Stimulated activated CD4-positive, alpha-beta T cell treated with anti-CD3 and anti-CD28 coated beads, Interleukin-4, amount 100 ng/mL, for 4 hours (primary cell): ENCODE results near the gene SLX1A.
"Not testable (repeated sequence)": the region's sequence is repeated elsewhere in the genome, so short reads cannot be mapped to it uniquely, and the experiment has no call there.

Experiments used
- DNase-seq, 2 experiments: peaks; one replicate each; pipeline ENCODE4 v3.0.0-alpha.2; 2020

Gene SLX1A

GRCh38 chr16:30184891-30185682, 8.6 kb upstream of the SLX1A start:
- peak in 1 of 2 experiments; percentile 30 for DNase-seq

- peak; percentile 66 to 80 for DNase-seq
These were observed 7.8 kb upstream of the SLX1A start for GRCh38 chr16:30185683-30186421.

- DNase-seq = no peak
These were observed 7.3 kb upstream of the SLX1A start for GRCh38 chr16:30186444-30186781.

- DNase-seq = peak; percentile 82 to 90
These were observed 6.7 kb upstream of the SLX1A start for GRCh38 chr16:30186782-30187555.

- no peak for DNase-seq
These were observed 6.2 kb upstream of the SLX1A start for GRCh38 chr16:30187556-30187865.

GRCh38 chr16:30187971-30188561, 5.6 kb upstream of the SLX1A start:
- no peak for DNase-seq

- not testable (repeated sequence) for DNase-seq
These were observed 2.5 kb upstream of the SLX1A start for GRCh38 chr16:30191158-30191557.

GRCh38 chr16:30193098-30193497, 577 bp upstream of the SLX1A start:
- not testable (repeated sequence) for DNase-seq

GRCh38 chr16:30194172-30194925, 674 bp downstream of the SLX1A start:
- DNase-seq = not testable (repeated sequence)

- DNase-seq = not testable (repeated sequence)
These were observed 3.3 kb downstream of the SLX1A start for GRCh38 chr16:30197001-30197400.

- DNase-seq = not testable (repeated sequence)
These were observed 5.4 kb downstream of the SLX1A start, which contains the start of gene SULT1A3 for GRCh38 chr16:30199049-30199448. Gene SULT1A3, plus strand, starts transcription at chr16:30199255. Its CDS starts 1,474 bp downstream, at chr16:30200729.

GRCh38 chr16:30199608-30200343, 6.1 kb downstream of the SLX1A start:
- DNase-seq = not testable (repeated sequence)

- DNase-seq = not testable (repeated sequence)
These were observed 12.0 kb downstream of the SLX1A start for GRCh38 chr16:30205541-30206236.

- DNase-seq = not testable (repeated sequence)
These were observed 12.6 kb downstream of the SLX1A start for GRCh38 chr16:30206252-30206651.

GRCh38 chr16:30207063-30207704, 13.5 kb downstream of the SLX1A start:
- peak in 1 of 2 experiments; percentile 1 for DNase-seq

GRCh38 chr16:30209032-30209431, 15.4 kb downstream of the SLX1A start:
- DNase-seq = not testable (repeated sequence)

GRCh38 chr16:30211414-30211813, 17.7 kb downstream of the SLX1A start:
- DNase-seq = not testable (repeated sequence)

- not testable (repeated sequence) for DNase-seq
These were observed 23.4 kb downstream of the SLX1A start for GRCh38 chr16:30217082-30217481.
